H1 (cell line): Measurements from ENCODE around the gene PRR16. TPM values are rescaled to one million over a fixed set of nuclear protein-coding genes. Genes with fewer than 3 reads are reported as not detected.

Source experiments
- CTCF ChIA-PET: fragments of 300-600 bp; sonication (Branson Sonifier 250); formaldehyde crosslinking; loops from one replicate; lab custom pipeline; 2021; ENCODE audit not compliant: partially characterized antibody; lab: Charles Lee
- POLR2A ChIA-PET: fragments of 300-600 bp; sonication (Branson Sonifier 250); formaldehyde crosslinking; loops from one replicate; lab custom pipeline; 2021; ENCODE audit warnings: inconsistent platforms; ENCODE audit not compliant: partially characterized antibody; lab: Charles Lee
- DNase-seq, 2 experiments: peaks; one replicate each; pipeline versions ENCODE4 v3.0.0 to v3.0.0-alpha.2; 2010 to 2022; ENCODE audit warnings: low spot score in 2 of 2, low read depth in 1 of 2, mixed read lengths in 1 of 2
- FAIRE-seq: peaks from 2 replicates; lab custom pipeline; 2011; peaks lifted over from hg19 to GRCh38; lab: Jason Lieb, UNC
- H2AFZ ChIP-seq: 2 replicates; pipeline ENCODE4 v1.8.1; 2012; ENCODE audit warnings: low read length, inconsistent platforms
- H2AK5ac ChIP-seq: 2 replicates; pipeline ENCODE4 v1.6.1; 2013; ENCODE audit warnings: low read depth, low read length
- H2BK120ac ChIP-seq: replicated peaks from 2 replicates; pipeline ENCODE3; 2013; ENCODE audit warnings: low read depth, low read length, inconsistent platforms
- H2BK12ac ChIP-seq: 2 replicates; pipeline ENCODE4 v1.6.1; 2013; ENCODE audit warnings: low read depth, low read length
- H2BK15ac ChIP-seq: 2 replicates; pipeline ENCODE4 v1.6.1; 2013; ENCODE audit warnings: low read length
- H2BK20ac ChIP-seq: 2 replicates; pipeline ENCODE4 v1.6.1; 2013; ENCODE audit warnings: low read length
- H2BK5ac ChIP-seq: 2 replicates; pipeline ENCODE4 v1.6.1; 2013; ENCODE audit warnings: low read depth, low read length
- H3K14ac ChIP-seq: 2 replicates; pipeline ENCODE4 v1.6.1; 2013; ENCODE audit warnings: inconsistent platforms; ENCODE audit not compliant: insufficient read length
- H3K18ac ChIP-seq: 2 replicates; pipeline ENCODE4 v1.6.1; 2013; ENCODE audit warnings: low read length; ENCODE audit errors: extremely low read depth
- H3K23ac ChIP-seq: 2 replicates; pipeline ENCODE4 v1.6.1; 2013; ENCODE audit warnings: inconsistent platforms; ENCODE audit not compliant: insufficient read length
- H3K23me2 ChIP-seq: 2 replicates; pipeline ENCODE4 v1.6.1; 2013; ENCODE audit warnings: low read depth, low read length
- H3K27ac ChIP-seq: 2 replicates; pipeline ENCODE4 v1.6.1; 2011; ENCODE audit warnings: low read depth, low read length, inconsistent platforms
- H3K27me3 ChIP-seq, 4 experiments: replicated peaks in 1 of 4; 1 replicate in 1 of 4; 2 replicates in 3 of 4; pipeline versions ENCODE4 v1.6.1 to v1.8.1; 2011 to 2013; ENCODE audit warnings: low read length in 3 of 4, mild to moderate bottlenecking in 3 of 4, inconsistent platforms in 2 of 4, mixed read lengths in 2 of 4, moderate library complexity in 1 of 4; ENCODE audit not compliant: control insufficient read depth in 3 of 4, insufficient read depth in 3 of 4; ENCODE audit errors: extremely low read depth in 1 of 4
- H3K36me3 ChIP-seq, 4 experiments: 2 replicates each; pipeline versions ENCODE4 v1.6.1 to v1.8.1; 2011 to 2013; ENCODE audit warnings: mild to moderate bottlenecking in 4 of 4, low read length in 3 of 4, moderate library complexity in 2 of 4, control low read depth in 1 of 4, inconsistent platforms in 1 of 4; ENCODE audit not compliant: insufficient read depth in 4 of 4, control insufficient read depth in 2 of 4
- H3K4ac ChIP-seq: replicated peaks from 2 replicates; pipeline ENCODE3; 2013; ENCODE audit warnings: low read length, low read depth, mixed read lengths, inconsistent platforms; ENCODE audit not compliant: insufficient read length
- H3K4me1 ChIP-seq, 4 experiments: replicated peaks in 1 of 4; 1 replicate in 1 of 4; 2 replicates in 3 of 4; pipeline versions ENCODE4 v1.6.1 to v1.8.1; 2011 to 2013; ENCODE audit warnings: low read length in 3 of 4, inconsistent platforms in 2 of 4, mixed read lengths in 1 of 4; ENCODE audit not compliant: insufficient read depth in 4 of 4, control insufficient read depth in 3 of 4
- H3K4me2 ChIP-seq, 2 experiments: 2 replicates each; pipeline versions ENCODE4 v1.6.1 to v1.8.1; 2011 to 2013; ENCODE audit warnings: low read depth in 2 of 2, low read length in 2 of 2, control low read depth in 1 of 2, inconsistent platforms in 1 of 2, mild to moderate bottlenecking in 1 of 2; ENCODE audit not compliant: insufficient read depth in 1 of 2
- H3K4me3 ChIP-seq, 4 experiments: fragments of 200-600, 300-600 bp in 1 of 4; sonication (generic), shearing (Covaris generic), sonication (Bioruptor Twin) in 1 of 4; 2 replicates each; pipeline versions ENCODE4 v1.5.1 to v1.8.1; 2011 to 2016; ENCODE audit warnings: low read length in 4 of 4, low read depth in 3 of 4, control low read depth in 2 of 4, inconsistent platforms in 2 of 4, mild to moderate bottlenecking in 2 of 4, mixed read lengths in 1 of 4, moderate library complexity in 1 of 4; ENCODE audit not compliant: insufficient read depth in 2 of 4; ENCODE audit errors: extremely low read depth in 1 of 4
- H3K56ac ChIP-seq: replicated peaks from 2 replicates; pipeline ENCODE3; 2013; ENCODE audit warnings: low read depth, mild to moderate bottlenecking, mixed read lengths, low read length, inconsistent platforms; ENCODE audit not compliant: insufficient read length
- H3K79me1 ChIP-seq: 2 replicates; pipeline ENCODE4 v1.6.1; 2013; ENCODE audit warnings: low read depth, low read length, control low read depth
- H3K79me2 ChIP-seq, 2 experiments: 2 replicates each; pipeline versions ENCODE4 v1.6.1 to v1.8.1; 2012 to 2013; ENCODE audit warnings: low read length in 2 of 2, mild to moderate bottlenecking in 2 of 2, inconsistent platforms in 1 of 2; ENCODE audit not compliant: insufficient read depth in 2 of 2, control insufficient read depth in 1 of 2
- H3K9ac ChIP-seq, 4 experiments: replicated peaks in 1 of 4; 1 replicate in 1 of 4; 2 replicates in 3 of 4; pipeline versions ENCODE4 v1.6.1 to v1.8.1; 2011 to 2013; ENCODE audit warnings: low read depth in 3 of 4, low read length in 3 of 4, control low read depth in 2 of 4, mild to moderate bottlenecking in 2 of 4, moderate library complexity in 2 of 4, inconsistent platforms in 1 of 4; ENCODE audit errors: extremely low read depth in 1 of 4
- H3K9me3 ChIP-seq, 2 experiments: 2 replicates each; pipeline versions ENCODE4 v1.6.1 to v1.8.1; 2012 to 2013; ENCODE audit warnings: mild to moderate bottlenecking in 2 of 2, moderate library complexity in 2 of 2, control low read depth in 1 of 2, inconsistent platforms in 1 of 2, low read depth in 1 of 2, low read length in 1 of 2, mixed read lengths in 1 of 2; ENCODE audit not compliant: insufficient read depth in 2 of 2
- H4K20me1 ChIP-seq, 2 experiments: replicated peaks in 1 of 2; 2 replicates each; pipeline versions ENCODE3 to v1.8.1; 2011 to 2013; ENCODE audit warnings: inconsistent platforms in 2 of 2, low read length in 2 of 2, mild to moderate bottlenecking in 1 of 2; ENCODE audit not compliant: insufficient read depth in 2 of 2, control insufficient read depth in 1 of 2
- H4K5ac ChIP-seq: 2 replicates; pipeline ENCODE4 v1.6.1; 2013; ENCODE audit warnings: low read length, low read depth, mixed read lengths, inconsistent platforms; ENCODE audit not compliant: insufficient read length
- H4K8ac ChIP-seq: 2 replicates; pipeline ENCODE4 v1.8.0; 2013; ENCODE audit warnings: mild to moderate bottlenecking, moderate library complexity, low read length, inconsistent platforms; ENCODE audit not compliant: insufficient read depth; ENCODE audit errors: extremely low read depth
- H4K91ac ChIP-seq: replicated peaks from 2 replicates; pipeline ENCODE3; 2013; ENCODE audit warnings: low read length, mixed read lengths, inconsistent platforms; ENCODE audit not compliant: insufficient read length
- ATF2 ChIP-seq: IDR thresholded peaks from 2 replicates; pipeline ENCODE4 v1.6.1; 2012; ENCODE audit warnings: low read length, inconsistent platforms
- CBX5 ChIP-seq: fragments of 300-800, 300-1000 bp; sonication (generic); IDR thresholded peaks from 2 replicates; pipeline ENCODE4 v1.7.1; 2016; ENCODE audit warnings: antibody characterized with exemption, low read length, low read depth
- CHD1 ChIP-seq: IDR thresholded peaks from 2 replicates; pipeline ENCODE4 v1.6.1; 2012; ENCODE audit warnings: low read depth, low read length, improper control_type of control experiment
- FOSL1 ChIP-seq: IDR thresholded peaks from 2 replicates; pipeline ENCODE4 v1.6.1; 2011; ENCODE audit warnings: mild to moderate bottlenecking, low read depth, low read length, moderate library complexity; ENCODE audit not compliant: insufficient read depth
- HDAC6 ChIP-seq: IDR thresholded peaks from one replicate; pipeline ENCODE4 v1.7.1; 2012; ENCODE audit warnings: low read depth, mild to moderate bottlenecking, inconsistent platforms, low read length, moderate library complexity
- MAFK ChIP-seq: IDR thresholded peaks from 2 replicates; pipeline ENCODE4 v1.6.1; 2012; ENCODE audit warnings: low read depth, mild to moderate bottlenecking, improper control_type of control experiment, low read length
- MAX ChIP-seq: IDR thresholded peaks from 2 replicates; pipeline ENCODE4 v1.6.1; 2012; ENCODE audit warnings: inconsistent platforms
- RBBP5 ChIP-seq: IDR thresholded peaks from 2 replicates; pipeline ENCODE4 v1.7.1; 2012; ENCODE audit warnings: low read depth, mild to moderate bottlenecking, inconsistent platforms, low read length, moderate library complexity, borderline replicate concordance
- RFX5 ChIP-seq: IDR thresholded peaks from 2 replicates; pipeline ENCODE4 v1.6.1; 2011; ENCODE audit warnings: low read depth, low read length, improper control_type of control experiment, borderline replicate concordance
- RNF2 ChIP-seq: fragments of 200-900, 300-1000 bp; sonication (generic); IDR thresholded peaks from 2 replicates; pipeline ENCODE4 v1.7.1; 2016; ENCODE audit warnings: borderline replicate concordance, low read depth, mild to moderate bottlenecking, antibody characterized with exemption, low read length; ENCODE audit not compliant: poor library complexity, severe bottlenecking; ENCODE audit errors: missing control alignments
- SIRT6 ChIP-seq: IDR thresholded peaks from one replicate; pipeline ENCODE4 v1.7.1; 2012; ENCODE audit warnings: low read length, inconsistent platforms
- TCF12 ChIP-seq: IDR thresholded peaks from 2 replicates; pipeline ENCODE4 v1.6.1; 2011; ENCODE audit warnings: low read depth, mild to moderate bottlenecking, low read length
- YY1 ChIP-seq: IDR thresholded peaks from 2 replicates; pipeline ENCODE4 v1.6.1; 2011; ENCODE audit warnings: low read depth, mild to moderate bottlenecking, low read length
- WGBS, 2 experiments: shearing (Covaris generic) in 1 of 2; methylation state at CpG; one replicate each; pipeline versions ENCODE4 v1.1.6 to v1.1.7; 2013 to 2015; ENCODE audit warnings: low lambda C conversion rate in 2 of 2, mixed read lengths in 2 of 2, inconsistent platforms in 1 of 2, low coverage in 1 of 2, missing lambda C conversion rate in 1 of 2; ENCODE audit not compliant: insufficient replicate concordance in 2 of 2, insufficient coverage in 1 of 2, insufficient read length in 1 of 2; ENCODE audit errors: extremely low coverage in 1 of 2, missing lambda C conversion rate in 1 of 2; 5-methylcytosine and 5-hydroxymethylcytosine counted together
- polyA plus RNA-seq, 7 experiments: library from polyadenylated mRNA; depleted of rRNA in 3 of 7; stranded (reverse) in 5 of 7; unstranded in 2 of 7; fragments of >200 nt in 5 of 7; fragments of 200-250 nt in 2 of 7; gene quantifications; 1 replicate in 5 of 7; 2 replicates in 1 of 7; 4 replicates in 1 of 7; pipeline versions ENCODE4 v1.2.1 to v1.2.3, GENCODE V29; 2011 to 2013; ENCODE audit warnings: missing spikeins in 2 of 7, mixed read lengths in 2 of 7
- total RNA-seq: library from RNA; stranded (reverse); fragmentation: NEBNext Ultra II Directional; extraction: Animal tissue kit (Norgen Biotek cat#: 25700); gene quantifications from 2 replicates; pipeline ENCODE4 v1.2.1, GENCODE V29; 2021

Gene PRR16
- total and polyA plus RNA-seq, 2 of the 8 experiments (the other 6 are each of a cell fraction or from before 2014, with no cell fraction given): 0.73 to 1.6 TPM

GRCh38 chr5:120479066-120479465, 15.0 kb downstream of the PRR16 start:
- Histone ChIP-seq H4K91ac (no peak overlapping the region), H3K36me3 (no peaks in the 10 kb centered on the region)
- no peak for TF ChIP-seq TCF12
- TF ChIP-seq CBX5: no peak
- TF ChIP-seq FOSL1: no peak
- no peak for TF ChIP-seq YY1
- no peak for TF ChIP-seq RFX5
- TF ChIP-seq MAX: no peak
- TF ChIP-seq RNF2: no peak
- TF ChIP-seq ATF2: no peak
- no peak for TF ChIP-seq SIRT6
- TF ChIP-seq CHD1: no peak
- TF ChIP-seq MAFK: no peak
- TF ChIP-seq RBBP5: no peak
- no peak for TF ChIP-seq HDAC6
- TF ChIP-seq, all 59 proteins: peak for 0
- no peak overlapping the region for H3K27ac ChIP-seq
- CTCF ChIA-PET: interaction anchor here (1.0 kb wide), 1 partner anchor 54 kb away, joined by 3 read pairs; no protein-coding TSS in a partner anchor
- no peak overlapping the region for H2BK120ac ChIP-seq
- no peak overlapping the region for H2BK12ac ChIP-seq
- H3K4me1 ChIP-seq: no peaks in the 10 kb centered on the region
- no peaks in the 10 kb centered on the region for H3K79me2 ChIP-seq
- H4K8ac ChIP-seq: no peak overlapping the region
- no peak overlapping the region for H2BK5ac ChIP-seq
- DNase-seq (no peak), FAIRE-seq (no peak)
- H3K4me3 ChIP-seq: no peak overlapping the region
- H2BK20ac ChIP-seq: no peak overlapping the region
- H3K9ac ChIP-seq: no peak overlapping the region
- no peak overlapping the region for H2AFZ ChIP-seq
- POLR2A ChIA-PET: no interaction called here
- no peak overlapping the region for H4K5ac ChIP-seq
- no peak overlapping the region for H2AK5ac ChIP-seq
- no peak overlapping the region for H3K4me2 ChIP-seq
- H3K56ac ChIP-seq: no peak overlapping the region
- no peaks in the 10 kb centered on the region for H4K20me1 ChIP-seq
- H3K4ac ChIP-seq: no peak overlapping the region
- no peak overlapping the region for H3K14ac ChIP-seq
- H3K23me2 ChIP-seq: no peaks in the 10 kb centered on the region
- H3K9me3 ChIP-seq: no peaks in the 10 kb centered on the region
- no peak overlapping the region for H3K23ac ChIP-seq
- 90% methylated on average over 4 of the region's 4 CpGs; no CpG with 5 or more reads in 1 of the 2 experiments for WGBS, 2 experiments
- H3K18ac ChIP-seq: no peak overlapping the region
- no peaks in the 10 kb centered on the region for H3K27me3 ChIP-seq
- H3K79me1 ChIP-seq: no peaks in the 10 kb centered on the region
- no peak overlapping the region for H2BK15ac ChIP-seq
